GM06990 (cell line): ENCODE measurements around the gene CHST1.

Source experiments
- DNase-seq: peaks from one replicate; pipeline ENCODE4 v3.0.0-alpha.2; 2011; ENCODE audit not compliant: insufficient read length; ENCODE audit errors: extremely low read depth
- H3K27me3 ChIP-seq: replicated peaks from 2 replicates; pipeline ENCODE4 v1.6.0; 2011; ENCODE audit warnings: low read length; ENCODE audit not compliant: control insufficient read depth, insufficient read depth
- H3K36me3 ChIP-seq: 2 replicates; pipeline ENCODE4 v1.5.1; 2011; ENCODE audit warnings: low read length; ENCODE audit not compliant: control insufficient read depth, insufficient read depth
- H3K4me3 ChIP-seq: replicated peaks from 2 replicates; pipeline ENCODE4 v1.5.1; 2011; ENCODE audit warnings: low read depth, mild to moderate bottlenecking, control low read depth, low read length
- TF ChIP-seq, protein P1 (sequence below): IDR thresholded peaks from 2 replicates; pipeline ENCODE4 v1.5.1; 2011; ENCODE audit warnings: low read length, control low read depth, mild to moderate bottlenecking, inconsistent platforms; ENCODE audit not compliant: insufficient read depth, poor library complexity, severe bottlenecking

CHST1 gene

DNA sequence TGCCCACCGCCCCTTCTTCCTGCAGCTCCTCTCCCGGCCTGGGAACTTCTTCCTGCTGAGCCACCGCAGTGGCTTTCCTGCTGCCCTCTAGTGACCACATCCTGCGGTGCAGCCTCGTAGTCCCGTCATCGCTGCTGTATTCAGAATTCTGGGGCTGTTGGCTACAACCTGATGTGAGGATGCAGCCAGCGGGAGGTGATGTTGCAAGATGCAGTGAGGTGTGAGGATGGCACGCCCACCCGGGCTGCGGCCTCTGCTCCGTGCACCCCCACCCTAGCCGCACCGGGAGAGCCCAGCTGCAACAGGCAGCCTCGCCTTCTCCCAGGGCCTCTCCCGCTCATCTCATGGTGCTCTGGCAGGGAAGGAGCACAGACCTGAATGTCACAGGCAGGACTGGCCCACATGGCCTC, 10.1 kb downstream of the CHST1 start:
- Histone ChIP-seq H3K36me3 (no peaks in the 10 kb centered on the region), H3K4me3 (no peak overlapping the region), H3K27me3 (peaks cover 2% of the 10 kb centered on the region)
- TF ChIP-seq, protein P1, sequence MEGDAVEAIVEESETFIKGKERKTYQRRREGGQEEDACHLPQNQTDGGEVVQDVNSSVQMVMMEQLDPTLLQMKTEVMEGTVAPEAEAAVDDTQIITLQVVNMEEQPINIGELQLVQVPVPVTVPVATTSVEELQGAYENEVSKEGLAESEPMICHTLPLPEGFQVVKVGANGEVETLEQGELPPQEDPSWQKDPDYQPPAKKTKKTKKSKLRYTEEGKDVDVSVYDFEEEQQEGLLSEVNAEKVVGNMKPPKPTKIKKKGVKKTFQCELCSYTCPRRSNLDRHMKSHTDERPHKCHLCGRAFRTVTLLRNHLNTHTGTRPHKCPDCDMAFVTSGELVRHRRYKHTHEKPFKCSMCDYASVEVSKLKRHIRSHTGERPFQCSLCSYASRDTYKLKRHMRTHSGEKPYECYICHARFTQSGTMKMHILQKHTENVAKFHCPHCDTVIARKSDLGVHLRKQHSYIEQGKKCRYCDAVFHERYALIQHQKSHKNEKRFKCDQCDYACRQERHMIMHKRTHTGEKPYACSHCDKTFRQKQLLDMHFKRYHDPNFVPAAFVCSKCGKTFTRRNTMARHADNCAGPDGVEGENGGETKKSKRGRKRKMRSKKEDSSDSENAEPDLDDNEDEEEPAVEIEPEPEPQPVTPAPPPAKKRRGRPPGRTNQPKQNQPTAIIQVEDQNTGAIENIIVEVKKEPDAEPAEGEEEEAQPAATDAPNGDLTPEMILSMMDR = peak; percentile 93
- peak; percentile 33 for DNase-seq

DNA sequence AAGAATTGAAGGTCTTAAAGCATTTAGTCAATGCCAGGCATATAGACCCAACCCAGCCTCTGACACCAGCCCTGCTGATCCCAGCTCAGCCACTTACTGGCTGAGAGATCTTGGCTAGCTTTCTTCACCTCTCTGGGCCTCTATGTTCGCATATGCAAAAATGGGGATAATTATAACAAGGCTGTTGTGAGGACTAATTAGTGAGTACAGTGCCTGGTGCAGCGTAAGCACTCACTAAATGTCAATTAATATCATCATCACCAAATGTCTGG, 10.5 kb downstream of the CHST1 start:
- H3K4me3 ChIP-seq = no peak overlapping the region
- TF ChIP-seq, protein P1 = no peak
- no peak for DNase-seq
- peaks cover 2% of the 10 kb centered on the region for H3K27me3 ChIP-seq
- no peaks in the 10 kb centered on the region for H3K36me3 ChIP-seq

DNA sequence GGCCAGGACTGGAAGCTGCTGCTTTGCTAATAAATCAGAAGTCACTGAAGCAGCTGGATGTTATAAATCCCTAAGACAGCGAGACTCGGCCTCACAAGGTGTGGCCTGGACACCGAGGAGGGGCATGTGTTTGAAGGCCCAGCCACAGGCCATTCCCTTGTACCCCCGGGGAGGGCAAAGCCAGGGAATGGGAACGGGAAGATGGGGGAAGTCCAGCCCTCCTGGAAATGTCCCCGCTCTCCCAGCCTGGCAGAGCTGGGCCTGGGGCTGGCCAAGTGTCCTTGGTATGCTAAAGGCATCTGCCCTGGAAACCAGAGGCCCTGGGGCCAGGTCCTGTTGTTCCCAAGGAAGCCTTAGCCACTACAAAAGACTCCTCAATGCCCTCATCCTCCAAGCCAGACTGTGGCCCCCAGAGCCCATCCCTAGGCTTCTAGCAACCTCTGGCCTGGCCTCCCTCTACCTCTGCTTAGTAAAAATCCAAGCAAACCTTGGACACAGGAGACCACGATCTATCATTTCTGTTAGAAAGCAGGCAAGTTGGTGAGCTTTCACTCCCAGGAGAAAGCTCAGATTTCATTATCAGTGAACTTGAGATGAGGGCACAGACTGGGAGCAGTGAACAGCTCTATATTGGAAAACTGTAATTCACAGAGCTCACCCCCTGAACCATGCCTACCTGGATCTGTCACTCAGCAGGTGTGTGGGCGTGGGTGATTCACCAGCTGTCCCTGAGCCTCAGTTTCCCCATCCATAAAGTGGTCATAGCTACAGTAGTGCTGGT, 11.0 kb downstream of the CHST1 start:
- TF ChIP-seq, protein P1 = no peak
- DNase-seq = no peak
- H3K4me3 ChIP-seq = no peak overlapping the region
- peaks cover 2% of the 10 kb centered on the region for H3K27me3 ChIP-seq
- no peaks in the 10 kb centered on the region for H3K36me3 ChIP-seq

DNA sequence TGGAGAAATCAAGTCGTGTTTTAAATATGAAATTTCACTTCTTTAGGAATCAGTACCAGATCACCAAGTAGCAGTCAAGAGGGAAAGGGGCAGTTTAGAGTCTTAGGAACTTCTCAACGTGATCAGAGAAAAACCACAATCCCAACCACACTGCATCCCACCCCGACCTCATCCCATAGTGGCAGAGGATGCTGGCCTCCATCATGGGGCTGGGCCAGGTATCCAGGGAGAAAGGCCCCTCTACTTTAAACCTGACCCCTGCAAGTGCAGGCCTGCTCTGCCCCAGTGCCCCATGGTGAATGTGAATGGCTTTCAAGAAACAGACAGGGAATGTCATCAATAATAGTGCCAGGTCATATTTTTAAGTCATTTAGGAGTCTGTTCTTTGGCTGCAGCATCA, 12.1 kb downstream of the CHST1 start:
- no peak overlapping the region for H3K4me3 ChIP-seq
- H3K27me3 ChIP-seq = peaks cover 2% of the 10 kb centered on the region; the same call in 1 of the 2 replicates
- no peak for DNase-seq
- H3K36me3 ChIP-seq = no peaks in the 10 kb centered on the region
- TF ChIP-seq, protein P1 = no peak

DNA sequence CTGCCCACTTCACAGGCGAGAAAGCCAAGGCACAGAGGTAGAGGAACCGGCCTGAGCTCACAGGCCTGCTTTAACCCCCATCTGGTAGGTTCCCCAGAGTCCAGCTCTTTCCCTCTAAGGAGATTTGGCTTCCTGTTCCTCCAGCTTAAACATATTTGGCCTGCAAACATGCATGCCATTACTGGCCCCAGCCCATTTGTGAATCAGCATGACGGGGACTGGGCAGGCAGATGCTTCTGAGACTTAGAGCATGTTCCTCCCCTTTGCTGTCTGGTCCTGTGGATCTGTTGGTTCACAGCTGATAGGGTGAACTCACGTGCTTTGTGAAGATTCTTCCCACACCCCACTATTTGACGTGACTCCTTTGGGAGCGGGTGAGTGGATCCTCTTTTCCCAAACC, 12.6 kb downstream of the CHST1 start:
- no peak overlapping the region for H3K4me3 ChIP-seq
- DNase-seq = no peak
- no peaks in the 10 kb centered on the region for H3K36me3 ChIP-seq
- TF ChIP-seq, protein P1 = no peak
- H3K27me3 ChIP-seq = peaks cover 2% of the 10 kb centered on the region; the same call in 1 of the 2 replicates
